HepG2 (cell line): ENCODE measurements around the gene INSR. TPM values are rescaled to one million over a fixed set of nuclear protein-coding genes. Genes with fewer than 3 reads are reported as not detected.

Experiments used
- ATAC-seq: fragments of 200-7000 bp; cut with Tn5 transposase; 3 replicates; pipeline ENCODE4 v1.9.1; 2020; ENCODE audit warnings: mild to moderate bottlenecking, moderate library complexity
- BruUV-seq: library from RNA; stranded (reverse); fragments of 400-500 nt; replicated peaks from 2 replicates; lab custom pipeline; 2021; lab: Mats Ljungman, UMichigan
- CTCF ChIA-PET: fragments of 300-600 bp; formaldehyde crosslinking; extraction: SDS; loops from one replicate; lab custom pipeline; 2021; ENCODE audit warnings: low total read pairs, inconsistent platforms, low intra/inter-chr PET ratio; lab: Yijun Ruan, JAX
- POLR2A ChIA-PET: fragments of 350-600 bp; sonication (Branson Sonifier 250); formaldehyde crosslinking; loops from one replicate; lab custom pipeline; 2020; ENCODE audit warnings: antibody characterized with exemption, inconsistent platforms; lab: Yijun Ruan, JAX
- DNase-seq: peaks from one replicate; pipeline ENCODE4 v3.0.0-alpha.2; 2015; ENCODE audit warnings: low spot score
- FAIRE-seq: peaks from 3 replicates; lab custom pipeline; 2011; peaks lifted over from hg19 to GRCh38; lab: Jason Lieb, UNC
- H2AFZ ChIP-seq: one replicate; pipeline ENCODE4 v1.6.1; 2011; ENCODE audit warnings: low read length, inconsistent platforms
- H3K27ac ChIP-seq: fragments of 300-600 bp; 3 replicates; pipeline ENCODE4 v1.8.0; 2011; ENCODE audit warnings: mixed run types, mild to moderate bottlenecking, mixed read lengths, low read length, inconsistent platforms; ENCODE audit not compliant: insufficient read depth; ENCODE audit errors: extremely low read length
- H3K27me3 ChIP-seq, 2 experiments: fragments of 200-600 bp in 1 of 2; 2 replicates in 1 of 2; 3 replicates in 1 of 2; pipeline versions ENCODE4 v1.6.0 to v1.8.0; 2011; ENCODE audit warnings: low read length in 2 of 2, mild to moderate bottlenecking in 2 of 2, moderate library complexity in 2 of 2, inconsistent platforms in 1 of 2; ENCODE audit not compliant: insufficient read depth in 2 of 2, control insufficient read depth in 1 of 2
- H3K36me3 ChIP-seq, 2 experiments: fragments of 200-600 bp in 1 of 2; replicated peaks in 1 of 2; 2 replicates in 1 of 2; 3 replicates in 1 of 2; pipeline versions ENCODE4 v1.5.1 to v1.8.0; 2011; ENCODE audit warnings: low read length in 2 of 2, inconsistent platforms in 1 of 2; ENCODE audit not compliant: insufficient read depth in 2 of 2, control insufficient read depth in 1 of 2
- H3K4me1 ChIP-seq: 2 replicates; pipeline ENCODE4 v1.5.1; 2012; ENCODE audit warnings: low read length, inconsistent platforms; ENCODE audit not compliant: insufficient read depth
- H3K4me2 ChIP-seq: 2 replicates; pipeline ENCODE4 v1.6.0; 2011; ENCODE audit warnings: low read depth, low read length, inconsistent platforms
- H3K4me3 ChIP-seq, 3 experiments: fragments of 200-600 bp in 1 of 3; sonication (generic), shearing (Covaris generic) in 1 of 3; replicated peaks in 1 of 3; 2 replicates each; pipeline ENCODE4 v1.5.1; 2011 to 2016; ENCODE audit warnings: low read length in 3 of 3, inconsistent platforms in 2 of 3, low read depth in 2 of 3, mild to moderate bottlenecking in 2 of 3, control low read depth in 1 of 3, mixed read lengths in 1 of 3; ENCODE audit not compliant: insufficient read depth in 1 of 3
- H3K79me2 ChIP-seq: one replicate; pipeline ENCODE4 v1.6.1; 2011; ENCODE audit warnings: low read length, inconsistent platforms; ENCODE audit not compliant: insufficient read depth
- H3K9ac ChIP-seq: 2 replicates; pipeline ENCODE4 v1.6.0; 2011; ENCODE audit warnings: mild to moderate bottlenecking, low read depth, low read length, inconsistent platforms; ENCODE audit not compliant: insufficient read depth
- H3K9me3 ChIP-seq: 2 replicates; pipeline ENCODE4 v1.5.1; 2012; ENCODE audit warnings: mild to moderate bottlenecking, low read length
- H4K20me1 ChIP-seq: 2 replicates; pipeline ENCODE4 v1.6.0; 2011; ENCODE audit warnings: inconsistent platforms, mild to moderate bottlenecking, low read length, moderate library complexity; ENCODE audit not compliant: insufficient read depth
- ARHGAP35 ChIP-seq: sonication (generic); formaldehyde crosslinking; IDR thresholded peaks from 2 replicates; pipeline ENCODE4 v1.9.0; 2022; ENCODE audit warnings: mild to moderate bottlenecking, inconsistent platforms, moderate library complexity, missing genetic modification reagents, borderline replicate concordance
- SKIL ChIP-seq: sonication (generic); formaldehyde crosslinking; IDR thresholded peaks from 2 replicates; pipeline ENCODE4 v1.8.0; 2022; ENCODE audit warnings: missing genetic modification reagents, mild to moderate bottlenecking, moderate library complexity, borderline replicate concordance
- ZBTB4 ChIP-seq: sonication (generic); formaldehyde crosslinking; IDR thresholded peaks from 2 replicates; pipeline ENCODE4 v1.4.0; 2020; ENCODE audit warnings: missing genetic modification reagents, mild to moderate bottlenecking, borderline replicate concordance
- ZNF678 ChIP-seq: sonication (generic); formaldehyde crosslinking; IDR thresholded peaks from 2 replicates; pipeline ENCODE4 v1.4.0; 2020; ENCODE audit warnings: mild to moderate bottlenecking, missing genetic modification reagents
- in situ Hi-C: cut with HindIII; loops from 2 replicates; pipeline ENCODE4 v1.10.0; 2017; ENCODE audit warnings: low pct_unique_long_range_greater_than_20kb; ENCODE audit not compliant: extremely low pct_ligation_motif_present
- intact Hi-C: fragments of 100-400 bp; cut with micrococcal nuclease; formaldehyde crosslinking; loops from one replicate; pipeline ENCODE4 v1.10.0; 2022; ENCODE audit not compliant: unreplicated experiment
- polyA plus RNA-seq, 8 experiments: library from polyadenylated mRNA; depleted of rRNA in 3 of 8; stranded (reverse) in 7 of 8; unstranded in 1 of 8; fragments of >200 nt; fragmentation: Illumina TruSeq in 4 of 8; extraction: Trizol in 4 of 8; gene quantifications; 2 replicates each; pipeline versions ENCODE4 v1.2.1 to v1.2.3, GENCODE V29; 2011 to 2016; ENCODE audit warnings: low read depth in 4 of 8, missing spikeins in 1 of 8, mixed read lengths in 1 of 8; ENCODE audit not compliant: insufficient read depth in 1 of 8
- total RNA-seq, 5 experiments: library from RNA; depleted of rRNA; stranded (reverse); fragments of >200 nt; fragmentation: Illumina TruSeq; extraction: Trizol; gene quantifications; 2 replicates each; pipeline ENCODE4 v1.2.3, GENCODE V29; 2016; ENCODE audit warnings: low read depth in 1 of 5

INSR gene
- total and polyA plus RNA-seq, 2 of the 13 experiments (the other 11 are each of a cell fraction or from before 2014, with no cell fraction given): 24.2 to 29.8 TPM

GRCh38 chr19:7104747-7105447 is 189.3 kb downstream of the INSR start:
- Histone ChIP-seq H3K4me3 (no peak overlapping the region), H3K27me3 (no peaks in the 10 kb centered on the region), H3K36me3 (no peaks in the 10 kb centered on the region), H3K9me3 (no peaks in the 10 kb centered on the region), H4K20me1 (no peaks in the 10 kb centered on the region), H3K9ac (no peak overlapping the region), H3K27ac (no peak overlapping the region), H3K79me2 (no peaks in the 10 kb centered on the region), H2AFZ (no peak overlapping the region), H3K4me1 (peaks cover 29% of the 10 kb centered on the region), H3K4me2 (no peak overlapping the region)
- ChIA-PET CTCF (interaction anchor here (1.8 kb wide), 1 partner anchor 236 kb away, joined by 4 read pairs; no protein-coding TSS in a partner anchor), POLR2A (no interaction called here)
- intact Hi-C loops (no loop called here), in situ Hi-C loops (loop anchor here (10.0 kb wide), 1 partner anchor 240 kb away; the partner anchor contains the start of gene ARHGEF18)
- ATAC-seq: no peak
- no peak for TF ChIP-seq ARHGAP35 (CRISPR knock-in tag)
- no peak for TF ChIP-seq ZBTB4 (CRISPR knock-in tag)
- TF ChIP-seq SKIL (CRISPR knock-in tag): no peak
- no peak for TF ChIP-seq ZNF678 (CRISPR knock-in tag)
- FAIRE-seq: no peak
- DNase-seq: no peak
- BruUV-seq: no TSS peak
